GM18519 (cell line): ENCODE data around the gene NFE2L3.
"Not testable (repeated sequence)": the region's sequence is repeated elsewhere in the genome, so short reads cannot be mapped to it uniquely, and the experiment has no call there.

Experiments
- ATAC-seq: cut with Tn5 transposase; IDR thresholded peaks from one replicate; pipeline ENCODE4 v1.9.1; 2021; ENCODE audit warnings: mild to moderate bottlenecking, moderate library complexity; ENCODE audit not compliant: unreplicated experiment, low FRiP score

NFE2L3 gene

DNA sequence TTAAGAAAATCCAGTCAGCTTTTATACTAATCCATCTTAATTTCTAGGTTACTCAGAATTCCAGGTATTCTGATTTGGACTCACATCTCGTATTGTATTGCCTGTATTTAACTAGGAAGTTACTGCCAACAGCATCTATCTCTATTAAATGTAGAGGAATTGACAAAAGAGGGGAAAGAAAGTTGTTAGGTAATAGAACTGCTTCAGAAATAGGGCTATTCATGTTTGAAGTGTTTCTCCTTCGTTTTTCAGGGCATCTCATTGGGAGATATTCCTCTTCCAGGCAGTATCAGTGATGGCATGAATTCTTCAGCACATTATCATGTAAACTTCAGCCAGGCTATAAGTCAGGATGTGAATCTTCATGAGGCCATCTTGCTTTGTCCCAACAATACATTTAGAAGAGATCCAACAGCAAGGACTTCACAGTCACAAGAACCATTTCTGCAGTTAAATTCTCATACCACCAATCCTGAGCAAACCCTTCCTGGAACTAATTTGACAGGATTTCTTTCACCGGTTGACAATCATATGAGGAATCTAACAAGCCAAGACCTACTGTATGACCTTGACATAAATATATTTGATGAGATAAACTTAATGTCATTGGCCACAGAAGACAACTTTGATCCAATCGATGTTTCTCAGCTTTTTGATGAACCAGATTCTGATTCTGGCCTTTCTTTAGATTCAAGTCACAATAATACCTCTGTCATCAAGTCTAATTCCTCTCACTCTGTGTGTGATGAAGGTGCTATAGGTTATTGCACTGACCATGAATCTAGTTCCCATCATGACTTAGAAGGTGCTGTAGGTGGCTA is 32.5 kb downstream of the NFE2L3 start:
- not testable (repeated sequence) for ATAC-seq

DNA sequence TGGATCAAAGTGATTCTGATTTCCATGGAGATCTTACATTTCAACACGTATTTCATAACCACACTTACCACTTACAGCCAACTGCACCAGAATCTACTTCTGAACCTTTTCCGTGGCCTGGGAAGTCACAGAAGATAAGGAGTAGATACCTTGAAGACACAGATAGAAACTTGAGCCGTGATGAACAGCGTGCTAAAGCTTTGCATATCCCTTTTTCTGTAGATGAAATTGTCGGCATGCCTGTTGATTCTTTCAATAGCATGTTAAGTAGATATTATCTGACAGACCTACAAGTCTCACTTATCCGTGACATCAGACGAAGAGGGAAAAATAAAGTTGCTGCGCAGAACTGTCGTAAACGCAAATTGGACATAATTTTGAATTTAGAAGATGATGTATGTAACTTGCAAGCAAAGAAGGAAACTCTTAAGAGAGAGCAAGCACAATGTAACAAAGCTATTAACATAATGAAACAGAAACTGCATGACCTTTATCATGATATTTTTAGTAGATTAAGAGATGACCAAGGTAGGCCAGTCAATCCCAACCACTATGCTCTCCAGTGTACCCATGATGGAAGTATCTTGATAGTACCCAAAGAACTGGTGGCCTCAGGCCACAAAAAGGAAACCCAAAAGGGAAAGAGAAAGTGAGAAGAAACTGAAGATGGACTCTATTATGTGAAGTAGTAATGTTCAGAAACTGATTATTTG is 33.3 kb downstream of the NFE2L3 start:
- no peak for ATAC-seq

DNA sequence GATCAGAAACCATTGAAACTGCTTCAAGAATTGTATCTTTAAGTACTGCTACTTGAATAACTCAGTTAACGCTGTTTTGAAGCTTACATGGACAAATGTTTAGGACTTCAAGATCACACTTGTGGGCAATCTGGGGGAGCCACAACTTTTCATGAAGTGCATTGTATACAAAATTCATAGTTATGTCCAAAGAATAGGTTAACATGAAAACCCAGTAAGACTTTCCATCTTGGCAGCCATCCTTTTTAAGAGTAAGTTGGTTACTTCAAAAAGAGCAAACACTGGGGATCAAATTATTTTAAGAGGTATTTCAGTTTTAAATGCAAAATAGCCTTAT is 33.8 kb downstream of the NFE2L3 start:
- ATAC-seq: no peak

DNA sequence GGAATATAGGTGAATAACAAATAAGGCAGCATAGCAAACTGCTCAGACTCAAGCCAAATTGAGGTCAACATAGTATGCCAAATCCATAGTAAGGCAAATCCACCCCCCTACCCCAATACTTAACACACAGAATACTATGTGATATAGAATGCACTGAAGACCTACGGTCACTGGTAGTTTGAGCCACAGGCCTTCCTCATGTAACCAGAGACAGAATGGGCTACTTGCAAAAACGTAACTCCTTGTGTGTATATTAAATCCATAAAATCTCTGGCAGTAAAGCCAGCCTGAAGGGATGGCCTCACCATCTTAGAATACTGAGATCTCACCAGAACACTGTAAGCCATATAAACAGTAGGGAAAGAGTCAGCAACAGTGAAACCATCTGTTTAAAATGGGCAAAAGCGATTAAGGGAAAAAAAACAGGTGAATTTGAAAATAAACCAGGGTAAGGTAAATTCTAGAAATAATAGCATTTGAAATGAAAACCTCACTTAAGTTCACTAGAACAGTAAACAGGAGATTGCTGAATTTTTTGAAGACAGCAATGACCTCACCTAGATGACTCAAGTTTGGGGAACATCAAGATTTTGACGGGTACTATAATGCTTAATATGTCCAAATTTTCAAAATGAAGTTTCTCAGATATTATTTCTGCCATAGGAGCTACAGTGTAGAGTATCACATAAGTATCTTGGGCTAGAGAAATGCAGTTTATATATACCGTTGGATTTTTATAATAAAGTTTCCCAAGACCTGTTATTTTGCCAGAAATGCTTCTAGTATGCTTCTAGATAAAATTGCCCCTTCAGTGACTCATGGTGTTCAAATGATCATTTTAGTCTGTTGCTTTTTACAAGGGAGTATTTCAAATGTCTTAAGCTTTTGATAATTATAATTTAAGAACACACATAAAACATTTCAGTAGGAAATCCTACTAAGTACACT is 34.6 kb downstream of the NFE2L3 start:
- no peak for ATAC-seq

DNA sequence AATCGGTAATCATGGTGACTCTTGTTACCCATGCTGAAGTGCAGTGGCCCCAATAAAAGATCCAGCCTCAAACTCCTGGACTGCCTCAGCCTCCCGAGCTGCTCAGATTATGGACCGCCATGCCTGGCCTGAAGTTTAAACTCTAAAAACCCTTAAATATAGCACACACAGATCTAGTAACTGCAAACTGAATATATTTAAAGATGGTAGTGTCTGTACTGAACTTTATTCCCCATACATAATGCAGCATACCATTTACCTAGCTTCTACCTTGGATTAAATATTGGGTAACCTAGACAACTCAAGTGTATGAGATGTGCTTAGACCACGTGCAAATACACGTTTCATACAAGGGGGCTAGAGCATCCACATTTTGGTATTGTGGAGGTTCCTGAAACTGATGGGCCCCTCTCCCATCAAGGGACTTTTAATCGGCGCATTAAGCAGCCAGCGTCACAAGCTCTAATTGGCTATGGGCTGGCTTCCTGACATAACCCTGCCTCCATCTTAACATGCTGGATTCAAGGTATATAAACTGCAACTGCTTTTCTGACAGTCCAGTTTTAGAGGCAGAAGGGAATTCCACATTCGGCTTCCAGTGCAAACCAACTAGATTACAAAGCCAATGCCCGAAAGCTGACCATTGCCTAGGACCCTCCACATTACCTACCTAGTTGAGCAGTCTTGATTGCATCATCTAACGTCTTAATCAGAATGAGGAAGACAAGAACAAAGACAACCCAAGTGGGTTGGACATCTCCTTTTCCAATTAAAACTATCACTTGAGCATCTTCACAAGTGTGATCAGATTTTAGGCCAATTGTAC is 35.6 kb downstream of the NFE2L3 start:
- ATAC-seq: no peak

DNA sequence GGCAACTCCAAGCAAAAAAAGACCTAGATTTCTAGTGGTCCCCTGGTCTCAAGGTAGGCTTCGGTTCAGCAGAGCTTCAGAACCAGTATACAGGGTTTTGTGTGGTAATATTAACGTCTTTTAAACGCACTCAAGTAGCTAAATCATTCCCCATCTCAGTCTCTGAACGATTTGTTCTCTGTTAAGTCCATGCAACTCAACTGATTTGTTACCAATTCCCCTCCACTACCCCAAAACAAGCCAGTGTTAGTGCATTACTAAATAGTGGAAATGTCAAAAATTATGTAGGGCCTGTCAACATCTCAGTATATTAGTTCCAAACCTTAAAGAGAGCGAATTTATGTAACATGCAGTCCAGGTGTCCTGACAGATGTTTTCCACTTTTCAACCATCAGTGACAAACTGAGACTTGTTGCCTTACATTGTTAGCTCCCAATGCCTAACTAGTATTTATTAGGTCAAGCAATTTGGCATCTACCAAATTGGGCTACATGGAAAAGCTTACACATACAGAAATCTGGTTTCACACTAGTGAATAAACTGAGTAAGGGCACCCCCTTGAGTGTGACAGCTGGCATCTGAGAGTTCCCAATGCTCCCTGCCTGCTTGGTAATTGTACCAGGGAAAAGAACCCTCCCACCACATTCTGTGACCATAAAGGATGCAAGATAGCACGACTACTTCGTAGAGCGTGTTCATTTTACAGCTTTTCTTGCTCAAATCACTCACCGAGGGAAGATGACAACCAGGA is 36.4 kb downstream of the NFE2L3 start:
- no peak for ATAC-seq

DNA sequence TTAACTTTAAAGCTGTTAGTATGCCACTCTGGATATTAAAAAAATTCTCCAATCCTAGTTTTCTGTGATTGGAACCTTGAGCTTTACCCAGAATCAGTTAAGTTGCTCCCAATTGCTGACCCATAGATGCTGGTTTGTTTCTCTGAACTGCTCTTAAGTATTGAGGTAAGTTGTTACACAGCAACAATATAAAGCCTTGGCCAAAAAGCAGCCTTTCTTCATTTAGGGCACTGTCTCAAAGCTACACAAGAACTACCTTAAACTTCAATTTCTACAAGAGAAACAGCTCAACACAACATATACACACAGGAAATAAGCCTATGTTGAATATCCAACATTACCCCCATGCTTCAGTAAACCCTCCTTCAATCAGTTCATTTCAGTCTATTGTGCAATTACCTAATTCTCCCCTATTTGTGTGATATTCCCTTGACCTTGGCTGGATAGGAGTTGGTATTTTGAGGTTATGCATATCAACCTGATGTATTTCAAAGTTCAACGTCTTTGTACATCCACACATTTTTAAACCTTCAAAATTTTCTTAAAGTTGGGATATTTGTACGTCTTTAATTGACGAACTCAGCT is 37.1 kb downstream of the NFE2L3 start:
- ATAC-seq: no peak

DNA sequence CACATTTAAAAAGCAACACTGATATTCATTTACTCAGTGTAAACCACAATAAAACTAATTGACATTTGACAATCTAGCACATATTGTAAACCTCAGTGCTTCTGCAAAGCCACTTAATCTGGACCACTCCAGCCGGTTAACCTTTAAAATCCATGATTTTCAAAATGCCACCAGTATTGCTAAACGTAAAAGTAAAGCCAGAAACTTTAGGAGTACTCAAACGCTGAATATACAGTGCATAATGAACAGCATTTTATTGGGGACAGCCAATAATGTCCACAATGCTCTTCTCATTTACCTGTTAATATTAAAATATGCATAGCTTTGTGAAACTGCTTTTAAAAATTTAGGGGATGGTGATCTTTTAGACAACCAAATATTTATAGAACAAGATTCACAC is 37.7 kb downstream of the NFE2L3 start:
- ATAC-seq: no peak

DNA sequence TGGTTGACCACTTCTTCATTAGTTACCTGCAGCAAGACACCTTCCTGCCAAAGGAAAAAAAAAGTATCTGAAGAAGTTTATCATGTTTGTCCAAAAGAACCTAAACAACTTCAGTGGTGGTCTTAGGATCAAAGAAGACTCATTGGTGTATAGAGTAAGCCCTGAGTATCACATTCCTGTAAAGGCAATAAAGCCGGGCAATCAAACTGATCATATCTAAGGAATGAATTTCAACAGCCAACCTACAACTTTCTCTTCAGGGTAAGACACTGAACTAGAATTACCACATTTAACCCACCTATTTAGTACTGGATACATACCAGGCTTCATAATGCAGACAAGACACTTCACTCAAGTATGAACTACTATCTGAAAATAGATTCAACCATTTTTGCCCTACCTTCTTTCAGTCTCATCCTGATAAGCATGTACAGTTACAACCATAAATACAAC is 38.4 kb downstream of the NFE2L3 start:
- no peak for ATAC-seq

DNA sequence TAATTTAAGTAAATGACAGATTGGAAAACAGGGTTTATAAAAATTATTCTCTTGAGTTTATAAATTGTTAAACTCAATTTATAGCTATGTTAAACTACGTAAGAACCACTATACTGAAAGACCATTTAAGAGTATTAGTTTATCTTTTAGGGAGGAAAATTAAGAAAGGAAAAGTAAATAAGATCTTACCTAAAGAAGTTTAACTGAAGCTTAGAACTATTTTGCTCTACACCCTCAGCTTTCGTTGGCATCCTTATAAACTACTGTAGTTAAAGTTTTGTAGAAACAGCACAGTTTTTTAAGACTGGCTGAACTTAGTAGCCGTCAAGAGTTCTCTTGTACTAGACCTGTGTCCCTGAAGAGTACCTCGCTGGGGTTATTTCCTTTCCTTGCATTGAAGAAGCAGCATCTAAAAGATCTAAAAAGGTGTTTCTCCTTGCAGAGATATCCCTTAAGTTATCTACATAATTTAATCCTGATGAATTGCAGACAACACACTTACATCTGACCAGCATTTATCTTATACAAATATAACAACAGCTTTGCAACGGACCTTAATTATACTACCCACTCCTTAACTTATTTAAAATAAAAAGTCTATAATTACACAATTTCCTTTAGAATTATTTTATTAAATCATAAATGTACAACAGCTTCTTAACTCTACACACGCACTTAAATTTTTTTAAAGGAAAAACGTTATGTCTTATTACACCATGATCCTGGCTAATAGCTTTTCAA is 39.4 kb downstream of the NFE2L3 start:
- ATAC-seq: no peak

DNA sequence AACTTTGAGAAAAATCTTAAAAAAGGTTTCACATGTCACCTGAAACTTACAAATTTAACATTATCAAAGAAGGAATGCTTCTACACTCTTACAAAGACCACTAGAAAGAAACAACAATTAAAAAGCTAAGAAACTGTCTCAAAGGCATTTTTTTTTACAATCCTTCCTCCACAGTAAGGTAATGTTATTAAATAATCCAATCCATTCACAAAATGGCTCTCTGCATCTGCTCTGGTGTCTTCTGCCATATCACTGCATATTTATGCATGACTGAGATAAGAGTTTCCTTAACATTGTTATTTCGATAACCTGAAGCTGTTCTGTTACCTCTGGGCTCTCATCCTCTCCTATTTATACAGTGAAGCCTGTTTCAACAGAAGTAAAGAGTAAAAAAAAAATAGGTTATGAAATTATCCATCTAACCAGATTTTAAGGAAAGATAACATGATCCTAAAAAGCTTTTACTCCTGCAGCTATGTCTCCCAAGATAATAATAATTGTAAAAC is 40.0 kb downstream of the NFE2L3 start:
- no peak for ATAC-seq

DNA sequence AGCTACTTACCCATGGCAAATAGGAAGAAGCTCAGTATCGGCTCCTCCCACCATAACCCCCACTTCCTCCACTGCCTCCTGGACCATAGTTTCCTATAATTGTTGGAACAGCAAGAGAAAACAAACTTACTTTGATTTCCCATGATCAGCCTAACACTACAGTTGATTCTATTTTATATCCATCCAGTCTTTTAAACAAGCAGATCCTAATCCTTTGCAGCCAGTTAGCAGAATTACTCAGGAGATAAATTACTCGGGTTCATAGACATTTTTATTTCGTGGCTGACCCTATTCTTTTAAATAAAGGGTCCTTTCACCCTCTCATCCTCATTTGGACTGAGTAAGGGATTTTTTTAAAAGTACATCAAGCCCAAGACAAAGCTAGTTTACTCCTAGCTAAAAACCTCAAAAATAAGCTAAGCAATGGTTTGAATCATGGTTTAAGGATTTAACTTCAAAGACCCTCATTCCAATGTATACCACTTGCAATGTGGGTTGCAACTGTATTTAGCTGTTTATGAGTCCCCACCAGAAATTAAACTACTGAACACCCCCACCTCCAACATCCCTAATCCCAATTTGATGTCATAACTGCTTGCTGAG is 40.6 kb downstream of the NFE2L3 start:
- ATAC-seq: no peak

DNA sequence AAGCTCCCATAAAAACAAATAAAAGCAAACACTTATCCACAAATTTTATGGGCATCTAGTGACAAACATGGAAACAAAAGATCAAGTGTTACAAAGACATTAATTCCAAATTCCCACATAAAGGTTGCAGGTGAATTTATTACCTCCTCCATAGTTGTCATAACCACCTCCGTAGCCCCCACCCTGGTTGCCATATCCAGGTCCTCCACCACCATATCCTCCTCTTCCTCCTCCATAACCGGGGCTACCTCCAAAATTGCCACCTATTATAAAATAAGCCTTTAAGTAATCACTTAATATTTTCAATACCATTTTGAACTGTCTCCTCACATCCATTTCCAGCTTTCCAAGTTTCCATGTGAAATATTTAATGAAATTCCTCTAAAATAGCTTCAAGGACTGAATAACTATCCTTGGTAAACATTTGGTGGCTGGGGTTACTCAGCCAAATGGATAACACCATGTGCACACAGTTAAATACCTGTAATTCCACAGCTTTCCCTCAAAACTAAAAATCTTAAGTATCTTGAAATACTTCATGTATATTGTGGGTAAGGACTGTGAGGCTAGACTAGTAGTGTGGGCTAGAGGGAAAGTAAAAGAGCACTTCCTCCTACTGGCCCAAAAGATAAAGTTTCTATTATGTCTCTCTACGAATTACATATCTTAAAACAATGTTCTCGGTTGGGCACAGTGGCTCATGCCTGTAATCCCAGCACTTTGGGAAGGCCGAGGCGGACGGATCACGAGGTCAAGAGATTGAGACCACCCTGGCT is 41.6 kb downstream of the NFE2L3 start:
- ATAC-seq: no peak

DNA sequence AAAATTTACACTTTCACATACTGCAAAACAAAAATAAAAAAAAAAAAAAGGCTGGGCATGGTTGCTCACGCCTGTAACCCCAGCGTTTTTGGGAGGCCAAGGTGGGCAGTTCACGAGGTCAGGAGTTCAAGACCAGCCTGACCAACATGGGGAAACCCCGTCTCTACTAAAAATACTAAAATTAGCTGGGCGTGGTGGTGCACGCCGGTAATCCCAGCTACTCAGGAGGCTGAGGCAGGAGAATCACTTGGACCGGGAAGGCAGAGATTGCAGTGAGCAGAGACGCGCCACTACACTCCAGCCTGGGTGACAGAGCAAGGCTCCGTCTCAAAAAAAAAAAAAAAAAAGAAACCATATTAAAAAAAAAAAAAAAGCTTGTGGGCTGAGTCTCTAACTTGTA is 42.8 kb downstream of the NFE2L3 start:
- ATAC-seq: not testable (repeated sequence)

DNA sequence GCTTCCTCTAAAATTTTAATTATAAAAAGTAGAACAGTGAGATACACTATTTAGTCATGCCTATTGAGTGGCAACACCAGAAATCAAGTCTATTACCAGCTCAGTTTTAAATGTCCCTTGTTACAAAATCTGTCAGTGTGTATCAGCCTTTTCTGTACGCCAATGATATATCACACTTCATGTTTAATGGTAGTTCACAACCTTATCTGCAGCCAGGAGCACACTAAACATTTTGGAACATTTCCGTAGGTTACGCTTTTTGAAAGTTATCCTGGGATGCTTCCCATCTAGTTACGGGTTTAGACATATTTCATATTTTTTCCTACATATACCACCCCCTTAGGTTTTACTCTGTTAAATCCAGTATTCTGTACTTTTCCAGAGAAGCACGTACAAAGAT is 43.2 kb downstream of the NFE2L3 start:
- ATAC-seq: no peak

DNA sequence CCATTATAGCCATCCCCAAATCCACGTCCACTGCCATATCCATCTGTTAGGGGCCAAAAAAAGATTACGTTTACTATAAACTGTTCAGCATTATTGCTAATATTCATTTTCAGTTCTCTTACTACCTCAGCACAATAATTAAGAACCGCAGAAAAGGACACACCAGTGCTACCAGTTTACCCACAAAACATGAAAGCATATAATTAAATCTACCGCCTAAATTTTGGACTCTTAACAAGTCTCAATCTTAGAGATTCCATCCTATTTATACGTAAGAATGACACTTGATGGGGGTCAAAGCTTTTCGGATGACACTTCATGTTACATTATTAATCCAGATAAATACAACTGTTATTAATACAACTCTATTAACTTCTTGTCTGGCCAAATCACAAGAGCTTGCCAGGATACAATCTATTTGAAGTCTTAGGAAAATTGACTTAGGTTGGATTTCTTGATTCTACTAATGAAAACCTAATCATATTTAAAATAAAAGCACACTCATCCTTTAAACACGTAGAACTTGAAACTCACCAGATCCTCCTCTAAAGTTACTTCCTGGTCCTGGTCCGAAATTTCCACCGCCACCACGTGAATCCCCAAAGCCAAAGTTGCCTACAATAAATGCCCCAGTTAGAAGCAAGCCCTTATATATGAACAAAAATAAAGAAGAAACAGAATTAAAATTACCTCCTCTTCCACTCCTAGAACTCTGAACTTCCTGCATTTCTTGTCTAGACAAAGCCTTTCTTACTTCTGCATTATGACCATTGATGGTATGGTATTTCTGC is 44.1 kb downstream of the NFE2L3 start:
- ATAC-seq: no peak
